Raji (cell line): ENCODE measurements around the gene WDR20.

ENCODE experiments used
- POLR2A ChIP-seq: IDR thresholded peaks from 2 replicates; pipeline ENCODE4 v1.6.1; 2011; ENCODE audit warnings: low read depth, low read length, control low read depth; ENCODE audit not compliant: insufficient read depth

The WDR20 gene

GRCh38 chr14:102215576-102216250 lies 76.0 kb downstream of the WDR20 start:
- no peak for TF ChIP-seq POLR2A

GRCh38 chr14:102217399-102217798 lies 77.7 kb downstream of the WDR20 start:
- no peak for TF ChIP-seq POLR2A

GRCh38 chr14:102217987-102218421 lies 78.3 kb downstream of the WDR20 start:
- no peak for TF ChIP-seq POLR2A

- no peak for TF ChIP-seq POLR2A
These were observed 79.0 kb downstream of the WDR20 start for GRCh38 chr14:102218688-102219087.

- TF ChIP-seq POLR2A: no peak
These were observed 79.6 kb downstream of the WDR20 start for GRCh38 chr14:102219316-102219715.

GRCh38 chr14:102220031-102220430 lies 80.3 kb downstream of the WDR20 start:
- TF ChIP-seq POLR2A: no peak

GRCh38 chr14:102221026-102221425 lies 81.3 kb downstream of the WDR20 start:
- TF ChIP-seq POLR2A: no peak

- no peak for TF ChIP-seq POLR2A
These were observed 82.4 kb downstream of the WDR20 start for GRCh38 chr14:102222009-102222575.

GRCh38 chr14:102222751-102223150 lies 83.1 kb downstream of the WDR20 start:
- TF ChIP-seq POLR2A: no peak

- no peak for TF ChIP-seq POLR2A
These were observed 84.0 kb downstream of the WDR20 start for GRCh38 chr14:102223682-102224081.

GRCh38 chr14:102225386-102225785 lies 85.7 kb downstream of the WDR20 start:
- TF ChIP-seq POLR2A: no peak

- TF ChIP-seq POLR2A: no peak
These were observed 86.2 kb downstream of the WDR20 start for GRCh38 chr14:102225936-102226335.

- TF ChIP-seq POLR2A: no peak
These were observed 86.8 kb downstream of the WDR20 start for GRCh38 chr14:102226356-102227125.

GRCh38 chr14:102227184-102227964 lies 87.7 kb downstream of the WDR20 start:
- no peak for TF ChIP-seq POLR2A

- TF ChIP-seq POLR2A: no peak
These were observed 89.5 kb downstream of the WDR20 start for GRCh38 chr14:102229071-102229738.
